HG02678 (cell line): Measurements from ENCODE around the gene MEIOB.

ENCODE experiments used
- ATAC-seq: cut with Tn5 transposase; IDR thresholded peaks from one replicate; pipeline ENCODE4 v1.9.1; 2021; ENCODE audit warnings: mild to moderate bottlenecking, moderate library complexity; ENCODE audit not compliant: unreplicated experiment

The MEIOB gene

GRCh38 chr16:1831186-1832075 lies 40.5 kb downstream of the MEIOB start:
- ATAC-seq = no peak

- no peak for ATAC-seq
Observed at GRCh38 chr16:1830213-1830612, 41.8 kb downstream of the MEIOB start.

- ATAC-seq = no peak
Observed at GRCh38 chr16:1828645-1829410, 43.1 kb downstream of the MEIOB start.

- peak; percentile 87 for ATAC-seq
Observed at GRCh38 chr16:1826691-1827573, 45.0 kb downstream of the MEIOB start, which contains the start of the genes FAHD1 and HAGH. Gene FAHD1, plus strand, starts transcription at chr16:1827206. Its CDS starts 33 bp downstream, at chr16:1827239. Gene HAGH, minus strand, starts transcription at chr16:1826825. Its CDS starts 38 bp downstream, at chr16:1826787.

GRCh38 chr16:1825864-1826690 lies 45.9 kb downstream of the MEIOB start:
- peak; percentile 50 for ATAC-seq

- ATAC-seq = no peak
Observed at GRCh38 chr16:1825381-1825863, 46.5 kb downstream of the MEIOB start.

GRCh38 chr16:1823821-1824220 lies 48.1 kb downstream of the MEIOB start:
- no peak for ATAC-seq

- ATAC-seq = no peak
Observed at GRCh38 chr16:1822801-1823200, 49.2 kb downstream of the MEIOB start.

- ATAC-seq = no peak
Observed at GRCh38 chr16:1821861-1822611, 49.9 kb downstream of the MEIOB start.

GRCh38 chr16:1820946-1821290 lies 51.0 kb downstream of the MEIOB start:
- ATAC-seq = no peak

GRCh38 chr16:1820096-1820945 lies 51.6 kb downstream of the MEIOB start:
- ATAC-seq = no peak

GRCh38 chr16:1819611-1820010 lies 52.4 kb downstream of the MEIOB start:
- ATAC-seq = no peak

GRCh38 chr16:1818873-1819525 lies 53.0 kb downstream of the MEIOB start:
- ATAC-seq = no peak

- ATAC-seq = no peak
Observed at GRCh38 chr16:1818204-1818872, 53.6 kb downstream of the MEIOB start.

GRCh38 chr16:1817716-1818115 lies 54.2 kb downstream of the MEIOB start:
- no peak for ATAC-seq

- no peak for ATAC-seq
Observed at GRCh38 chr16:1817276-1817589, 54.7 kb downstream of the MEIOB start.
